DMS 273 (cell line): ENCODE measurements around the gene ANO10.
"Not testable (repeated sequence)": the region's sequence is repeated elsewhere in the genome, so short reads cannot be mapped to it uniquely, and the experiment has no call there.

Experiments used
- DNase-seq: peaks from one replicate; lab custom pipeline; 2025; ENCODE audit not compliant: unreplicated experiment; lab: John Stamatoyannopoulos, UW

ANO10 gene

GRCh38 chr3:43629257-43629656 lies 7.4 kb upstream of the ANO10 start:
- no peak for DNase-seq

GRCh38 chr3:43627360-43627759 lies 5.5 kb upstream of the ANO10 start:
- DNase-seq: no peak

GRCh38 chr3:43624619-43625305 lies 3.0 kb upstream of the ANO10 start:
- DNase-seq: no peak

- DNase-seq: peak; percentile 41
Observed at GRCh38 chr3:43620831-43621655, 768 bp downstream of the ANO10 start.

GRCh38 chr3:43619588-43619987 lies 2.2 kb downstream of the ANO10 start:
- no peak for DNase-seq

GRCh38 chr3:43618142-43618541 lies 3.7 kb downstream of the ANO10 start:
- DNase-seq: no peak

GRCh38 chr3:43616034-43616433 lies 5.8 kb downstream of the ANO10 start:
- no peak for DNase-seq

GRCh38 chr3:43615133-43615532 lies 6.7 kb downstream of the ANO10 start:
- DNase-seq: no peak

GRCh38 chr3:43613976-43614375 lies 7.8 kb downstream of the ANO10 start:
- DNase-seq: no peak

- DNase-seq: no peak
Observed at GRCh38 chr3:43612419-43612818, 9.4 kb downstream of the ANO10 start.

- no peak for DNase-seq
Observed at GRCh38 chr3:43609406-43609805, 12.4 kb downstream of the ANO10 start.

GRCh38 chr3:43608751-43609150 lies 13.1 kb downstream of the ANO10 start:
- DNase-seq: no peak

- DNase-seq: no peak
Observed at GRCh38 chr3:43606284-43606683, 15.5 kb downstream of the ANO10 start.

GRCh38 chr3:43599959-43600358 lies 21.9 kb downstream of the ANO10 start:
- not testable (repeated sequence) for DNase-seq

- no peak for DNase-seq
Observed at GRCh38 chr3:43597961-43598360, 23.9 kb downstream of the ANO10 start.

GRCh38 chr3:43596178-43596577 lies 25.6 kb downstream of the ANO10 start:
- DNase-seq: not testable (repeated sequence)

- not testable (repeated sequence) for DNase-seq
Observed at GRCh38 chr3:43595280-43595679, 26.5 kb downstream of the ANO10 start.

- DNase-seq: not testable (repeated sequence)
Observed at GRCh38 chr3:43593588-43593987, 28.2 kb downstream of the ANO10 start.

- DNase-seq: not testable (repeated sequence)
Observed at GRCh38 chr3:43591866-43592265, 29.9 kb downstream of the ANO10 start.

- DNase-seq: no peak
Observed at GRCh38 chr3:43587303-43587702, 34.5 kb downstream of the ANO10 start.

GRCh38 chr3:43584043-43584826 lies 37.6 kb downstream of the ANO10 start:
- DNase-seq: no peak

- no peak for DNase-seq
Observed at GRCh38 chr3:43583481-43583880, 38.3 kb downstream of the ANO10 start.
